Neural cell (in vitro differentiated cells): ENCODE measurements around the gene GPR183. TPM values are rescaled to one million over a fixed set of nuclear protein-coding genes. Genes with fewer than 3 reads are reported as not detected.

Source experiments
- H2AFZ ChIP-seq: fragments of 200-600, 300-800 bp; sonication (generic), shearing (Covaris generic); 2 replicates; pipeline ENCODE4 v1.6.0; 2014; ENCODE audit warnings: low read depth, mild to moderate bottlenecking, antibody characterized with exemption, low read length, moderate library complexity
- H3F3A ChIP-seq: fragments of 200-600 bp; shearing (Covaris generic); 2 replicates; pipeline ENCODE4 v1.6.1; 2016; ENCODE audit warnings: mild to moderate bottlenecking, moderate library complexity, mixed read lengths, antibody characterized with exemption, low read length; ENCODE audit not compliant: insufficient read depth, poor library complexity, severe bottlenecking
- H3K27ac ChIP-seq: fragments of 200-600, 300-800 bp; sonication (generic), shearing (Covaris generic); 2 replicates; pipeline ENCODE4 v1.5.1; 2014; ENCODE audit warnings: mild to moderate bottlenecking, low read length, moderate library complexity
- H3K27me3 ChIP-seq: fragments of 300-800, 200-600 bp; sonication (generic), shearing (Covaris generic); 2 replicates; pipeline ENCODE4 v1.6.0; 2014; ENCODE audit warnings: mild to moderate bottlenecking, low read depth, low read length, moderate library complexity; ENCODE audit not compliant: insufficient read depth
- H3K36me3 ChIP-seq: fragments of 300-800, 200-600 bp; sonication (generic), shearing (Covaris generic); 2 replicates; pipeline ENCODE4 v1.5.1; 2014; ENCODE audit warnings: mild to moderate bottlenecking, antibody characterized with exemption, low read length, moderate library complexity; ENCODE audit not compliant: insufficient read depth
- H3K4me2 ChIP-seq: fragments of 300-800, 200-600 bp; sonication (generic), shearing (Covaris generic); 2 replicates; pipeline ENCODE4 v1.6.0; 2014; ENCODE audit warnings: mild to moderate bottlenecking, low read length
- H3K4me3 ChIP-seq: fragments of 300-800, 200-600 bp; sonication (generic), shearing (Covaris generic); 2 replicates; pipeline ENCODE4 v1.5.1; 2014; ENCODE audit warnings: mild to moderate bottlenecking, low read length, moderate library complexity
- H3K79me2 ChIP-seq: fragments of 200-600 bp; shearing (Covaris generic); replicated peaks from 2 replicates; pipeline ENCODE4 v1.6.0; 2014; ENCODE audit warnings: mild to moderate bottlenecking, low read length, moderate library complexity; ENCODE audit not compliant: insufficient read depth
- H3K9ac ChIP-seq: fragments of 300-800, 200-600 bp; sonication (generic), shearing (Covaris generic); 2 replicates; pipeline ENCODE4 v1.6.1; 2016; ENCODE audit warnings: mild to moderate bottlenecking, low read length, mixed read lengths
- H3K9me2 ChIP-seq: fragments of 200-600 bp; shearing (Covaris generic); 2 replicates; pipeline ENCODE4 v1.6.1; 2016; ENCODE audit warnings: mild to moderate bottlenecking, low read length, mixed read lengths; ENCODE audit not compliant: insufficient read depth
- H3K9me3 ChIP-seq: fragments of 200-600, 300-800 bp; sonication (generic), shearing (Covaris generic); 2 replicates; pipeline ENCODE4 v1.6.1; 2016; ENCODE audit warnings: mild to moderate bottlenecking, mixed run types, low read length, moderate library complexity, mixed read lengths
- H4K20me1 ChIP-seq: fragments of 200-600 bp; shearing (Covaris generic); 2 replicates; pipeline ENCODE4 v1.6.1; 2016; ENCODE audit warnings: mild to moderate bottlenecking, mixed run types; ENCODE audit not compliant: insufficient read depth
- CTCF ChIP-seq: fragments of 450-650 bp; IDR thresholded peaks from 2 replicates; pipeline ENCODE4 v1.5.1; 2014; ENCODE audit warnings: antibody characterized with exemption, mild to moderate bottlenecking, moderate library complexity; ENCODE audit not compliant: poor library complexity, severe bottlenecking
- EP300 ChIP-seq: fragments of 450-650 bp; conservative IDR thresholded peaks from 2 replicates; pipeline ENCODE4 v1.6.1; 2014; ENCODE audit warnings: antibody characterized with exemption, mild to moderate bottlenecking, moderate library complexity; ENCODE audit not compliant: poor library complexity, severe bottlenecking
- EZH2 ChIP-seq: fragments of 200-600, 300-800 bp; shearing (Covaris generic), sonication (generic); IDR thresholded peaks from 2 replicates; pipeline ENCODE4 v1.6.1; 2014; ENCODE audit warnings: antibody characterized with exemption, low read length, borderline replicate concordance, mild to moderate bottlenecking; ENCODE audit not compliant: insufficient read depth, poor library complexity, severe bottlenecking
- MXI1 ChIP-seq: fragments of 450-650 bp; conservative IDR thresholded peaks from 2 replicates; pipeline ENCODE4 v1.6.1; 2014; ENCODE audit warnings: antibody characterized with exemption, mild to moderate bottlenecking; ENCODE audit not compliant: poor library complexity, severe bottlenecking
- POLR2AphosphoS5 ChIP-seq: IDR thresholded peaks from 2 replicates; pipeline ENCODE4 v1.6.1; 2012
- RAD21 ChIP-seq: fragments of 450-650 bp; conservative IDR thresholded peaks from 2 replicates; pipeline ENCODE4 v1.6.1; 2014; ENCODE audit warnings: antibody characterized with exemption, mild to moderate bottlenecking, moderate library complexity
- REST ChIP-seq: IDR thresholded peaks from 2 replicates; pipeline ENCODE4 v1.6.1; 2012; ENCODE audit warnings: borderline replicate concordance
- SMC3 ChIP-seq: fragments of 450-650 bp; conservative IDR thresholded peaks from 2 replicates; pipeline ENCODE4 v1.6.1; 2014; ENCODE audit warnings: antibody characterized with exemption, mild to moderate bottlenecking, moderate library complexity; ENCODE audit not compliant: poor library complexity
- TAF1 ChIP-seq: IDR thresholded peaks from 2 replicates; pipeline ENCODE4 v1.6.1; 2012; ENCODE audit warnings: low read depth
- polyA plus RNA-seq: library from polyadenylated mRNA; depleted of rRNA; stranded (reverse); fragments of >200 nt; gene quantifications from 2 replicates; pipeline ENCODE4 v1.2.3, GENCODE V29; 2014

Gene GPR183
- polyA plus RNA-seq, 1 donor from 2014 or later: not detected

- Histone ChIP-seq H3K4me2 (no peak overlapping the region), H3K27ac (no peak overlapping the region), H3K27me3 (no peaks in the 10 kb centered on the region)
These were observed 24.7 kb downstream of the GPR183 start for GRCh38 chr13:99282264-99283231.

More at GRCh38 chr13:99282264-99283231, 24.7 kb downstream of the GPR183 start:
- no peak overlapping the region for H3K4me3 ChIP-seq
- H2AFZ ChIP-seq: no peak overlapping the region
- no peak overlapping the region for H3K9ac ChIP-seq
- no peaks in the 10 kb centered on the region for H3K9me2 ChIP-seq
- no peaks in the 10 kb centered on the region for H3K79me2 ChIP-seq
- H3K9me3 ChIP-seq: no peaks in the 10 kb centered on the region
- H3K36me3 ChIP-seq: no peaks in the 10 kb centered on the region
- no peaks in the 10 kb centered on the region for H4K20me1 ChIP-seq
- TF ChIP-seq POLR2AphosphoS5 (no peak), REST (no peak), SMC3 (no peak), TAF1 (no peak), CTCF (no peak), RAD21 (no peak), MXI1 (no peak), EP300 (no peak), EZH2 (no peak)
- no peaks in the 10 kb centered on the region for H3F3A ChIP-seq
